GM19351 (cell line): ENCODE data around the gene CBLC.

Experiments used
- ATAC-seq: cut with Tn5 transposase; IDR thresholded peaks from one replicate; pipeline ENCODE4 v1.9.1; 2021; ENCODE audit warnings: mild to moderate bottlenecking, moderate library complexity; ENCODE audit not compliant: unreplicated experiment

CBLC gene

GRCh38 chr19:44848036-44848811 lies 70.5 kb downstream of the CBLC start:
- ATAC-seq, result no peak

GRCh38 chr19:44848812-44849447 lies 71.2 kb downstream of the CBLC start:
- ATAC-seq, result no peak
